Neuronal stem cell (in vitro differentiated cells): ENCODE results near the gene KNOP1.
A peak's percentile ranks its signal among the peaks of the same experiment; 100 is the strongest.

ENCODE experiments used
- DNase-seq: peaks from one replicate; pipeline ENCODE4 v3.0.0-alpha.2; 2013; ENCODE audit warnings: low spot score
- H2AFZ ChIP-seq: one replicate; pipeline ENCODE4 v1.6.1; 2013; ENCODE audit warnings: mild to moderate bottlenecking, low read length, inconsistent platforms
- H2AK5ac ChIP-seq: 2 replicates; pipeline ENCODE4 v1.6.1; 2013; ENCODE audit warnings: low read depth, mild to moderate bottlenecking, inconsistent platforms, low read length, moderate library complexity, mixed read lengths
- H2BK120ac ChIP-seq: 2 replicates; pipeline ENCODE4 v1.6.1; 2013; ENCODE audit warnings: low read depth, mild to moderate bottlenecking, inconsistent platforms, low read length, moderate library complexity, mixed read lengths
- H2BK12ac ChIP-seq: one replicate; pipeline ENCODE4 v1.6.1; 2013; ENCODE audit warnings: low read length, inconsistent platforms
- H2BK15ac ChIP-seq: 2 replicates; pipeline ENCODE4 v1.6.1; 2013; ENCODE audit warnings: mild to moderate bottlenecking, low read length, inconsistent platforms, mixed read lengths
- H2BK5ac ChIP-seq: one replicate; pipeline ENCODE4 v1.6.1; 2013; ENCODE audit warnings: inconsistent platforms, mild to moderate bottlenecking, low read length, moderate library complexity
- H3K14ac ChIP-seq: one replicate; pipeline ENCODE4 v1.6.1; 2013; ENCODE audit warnings: low read length, inconsistent platforms
- H3K18ac ChIP-seq: 2 replicates; pipeline ENCODE4 v1.6.1; 2013; ENCODE audit warnings: low read length, inconsistent platforms
- H3K23ac ChIP-seq: 2 replicates; pipeline ENCODE4 v1.6.1; 2013; ENCODE audit warnings: low read depth, mild to moderate bottlenecking, mixed read lengths, low read length, inconsistent platforms; ENCODE audit not compliant: poor library complexity
- H3K27ac ChIP-seq: replicated peaks from 3 replicates; pipeline ENCODE4 v1.5.1; 2013; ENCODE audit warnings: low read length, inconsistent platforms
- H3K27me3 ChIP-seq, 3 experiments: 2 replicates each; pipeline ENCODE4 v1.6.1; 2013; ENCODE audit warnings: low read length in 3 of 3, mild to moderate bottlenecking in 2 of 3, inconsistent platforms in 1 of 3, low read depth in 1 of 3, mixed read lengths in 1 of 3, moderate library complexity in 1 of 3; ENCODE audit not compliant: control insufficient read depth in 3 of 3, insufficient read depth in 3 of 3
- H3K36me3 ChIP-seq, 2 donors: replicated peaks in 1 of 2; 2 replicates each; pipeline ENCODE4 v1.6.1; 2013; ENCODE audit warnings: low read length in 2 of 2; ENCODE audit not compliant: control insufficient read depth in 2 of 2, insufficient read depth in 2 of 2
- H3K4ac ChIP-seq: 2 replicates; pipeline ENCODE4 v1.6.1; 2013; ENCODE audit warnings: inconsistent platforms, mild to moderate bottlenecking, low read length, moderate library complexity
- H3K4me1 ChIP-seq, 2 donors: 1 replicate in 1 of 2; 2 replicates in 1 of 2; pipeline ENCODE4 v1.6.1; 2013; ENCODE audit warnings: low read length in 2 of 2, low read depth in 1 of 2; ENCODE audit not compliant: control insufficient read depth in 2 of 2, insufficient read depth in 1 of 2
- H3K4me2 ChIP-seq: one replicate; pipeline ENCODE4 v1.6.1; 2013; ENCODE audit warnings: mild to moderate bottlenecking, low read length, inconsistent platforms; ENCODE audit not compliant: insufficient read depth, poor library complexity, severe bottlenecking
- H3K4me3 ChIP-seq, 2 donors: 2 replicates each; pipeline ENCODE4 v1.5.1; 2013; ENCODE audit warnings: low read length in 2 of 2, mild to moderate bottlenecking in 2 of 2, inconsistent platforms in 1 of 2, moderate library complexity in 1 of 2
- H3K79me1 ChIP-seq: one replicate; pipeline ENCODE4 v1.6.1; 2013; ENCODE audit warnings: low read depth, mild to moderate bottlenecking, inconsistent platforms, low read length, moderate library complexity
- H3K9ac ChIP-seq: one replicate; pipeline ENCODE4 v1.6.1; 2013; ENCODE audit warnings: mild to moderate bottlenecking, low read depth, low read length, inconsistent platforms; ENCODE audit not compliant: poor library complexity
- H3K9me3 ChIP-seq, 2 donors: replicated peaks in 1 of 2; 2 replicates each; pipeline versions ENCODE3 to v1.6.1; 2013; ENCODE audit warnings: low read length in 2 of 2, mild to moderate bottlenecking in 2 of 2, inconsistent platforms in 1 of 2, low read depth in 1 of 2, mixed read lengths in 1 of 2, moderate library complexity in 1 of 2; ENCODE audit not compliant: control insufficient read depth in 2 of 2, insufficient read depth in 1 of 2
- H4K8ac ChIP-seq: one replicate; pipeline ENCODE4 v1.6.1; 2013; ENCODE audit warnings: low read depth, mild to moderate bottlenecking, inconsistent platforms, low read length, moderate library complexity
- H4K91ac ChIP-seq: one replicate; pipeline ENCODE4 v1.6.1; 2013; ENCODE audit warnings: low read length, low read depth, mild to moderate bottlenecking, inconsistent platforms; ENCODE audit not compliant: poor library complexity
- WGBS, 2 donors: extraction: QIAGEN DNeasy Blood & Tissue Kit; methylation state at CpG; one replicate each; pipeline ENCODE4 v1.1.7; 2013; ENCODE audit warnings: missing lambda C conversion rate in 2 of 2, mixed read lengths in 1 of 2; ENCODE audit not compliant: insufficient read length in 2 of 2, insufficient replicate concordance in 1 of 2; ENCODE audit errors: extremely low coverage in 2 of 2; 5-methylcytosine and 5-hydroxymethylcytosine counted together

The KNOP1 gene

DNA sequence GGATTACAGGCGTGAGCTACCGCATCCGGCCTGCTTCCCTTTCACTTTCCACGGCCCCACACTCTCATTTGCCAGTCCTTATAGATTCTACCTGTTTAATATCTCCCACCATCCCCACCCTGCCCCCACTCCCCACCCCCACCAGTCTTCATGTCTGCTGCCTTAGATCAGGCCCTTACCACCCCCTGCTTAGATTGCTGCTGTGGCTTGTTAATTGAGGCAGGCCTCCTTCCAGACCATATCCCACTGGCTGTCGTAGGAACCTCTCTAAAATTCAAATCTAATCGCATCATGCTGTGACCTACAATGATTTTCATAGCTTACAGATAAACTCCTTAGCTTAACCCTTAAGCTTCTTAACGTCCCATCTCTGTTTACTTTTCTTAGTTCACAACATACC, 5.0 kb upstream of the KNOP1 start:
- Histone ChIP-seq H3K9me3 (no peaks in the 10 kb centered on the region), H3K4me1 (peaks cover 0 to 3% of the 10 kb centered on the region in 2 donors), H3K18ac (no peak overlapping the region), H3K36me3 (peaks cover 2 to 12% of the 10 kb centered on the region in 2 donors), H3K27ac (no peak overlapping the region), H3K79me1 (no peaks in the 10 kb centered on the region), H3K4me2 (no peak overlapping the region), H3K23ac (no peak overlapping the region), H2BK5ac (no peak overlapping the region), H3K14ac (no peak overlapping the region), H3K4ac (no peak overlapping the region), H2AK5ac (no peak overlapping the region), H3K4me3 (no peak overlapping the region), H4K8ac (no peak overlapping the region), H2BK12ac (no peak overlapping the region), H2AFZ (no peak overlapping the region), H2BK120ac (no peak overlapping the region), H3K9ac (no peak overlapping the region), H3K27me3 (no peaks in the 10 kb centered on the region), H4K91ac (no peak overlapping the region), H2BK15ac (no peak overlapping the region)
- DNase-seq, result no peak
- WGBS, 2 donors, result 100% methylated on average over 1 of the region's 7 CpGs; no CpG with 5 or more reads in 1 of the 2 donors

DNA sequence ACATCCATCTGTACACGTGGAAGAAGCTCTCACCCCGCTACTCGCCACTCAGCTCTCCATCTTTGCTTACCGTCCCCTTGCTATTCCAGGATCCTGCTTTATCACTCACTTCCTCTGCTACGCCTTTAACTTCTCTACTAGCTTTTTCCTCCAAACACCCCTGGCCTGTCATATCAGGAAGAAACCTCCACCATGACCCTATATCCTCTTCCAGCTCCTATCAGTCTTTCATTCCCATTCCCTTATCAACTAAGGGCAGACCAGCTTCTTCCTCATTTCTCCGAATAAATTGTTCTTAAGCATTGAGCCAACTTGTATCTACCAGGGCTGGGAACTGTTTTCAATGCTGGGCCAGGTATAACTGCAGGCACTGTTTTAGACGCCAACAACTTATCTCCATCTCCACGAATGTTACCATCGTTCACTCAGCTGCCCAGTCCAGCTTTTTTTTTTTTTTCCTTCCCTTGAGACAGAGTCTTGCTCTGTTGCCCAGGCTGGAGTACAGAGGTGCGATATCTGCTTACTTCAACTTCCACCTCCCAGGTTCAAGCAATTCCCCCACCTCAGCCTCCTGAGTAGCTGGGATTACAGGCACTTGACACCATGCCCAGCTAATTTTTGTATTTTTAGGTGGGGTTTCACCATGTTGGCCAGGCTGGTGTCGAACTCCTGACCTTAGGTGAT, 4.4 kb upstream of the KNOP1 start:
- no peak overlapping the region for H3K23ac ChIP-seq
- no CpG with 5 or more reads among the region's 11 CpGs for WGBS, 2 donors
- no peak for DNase-seq

DNA sequence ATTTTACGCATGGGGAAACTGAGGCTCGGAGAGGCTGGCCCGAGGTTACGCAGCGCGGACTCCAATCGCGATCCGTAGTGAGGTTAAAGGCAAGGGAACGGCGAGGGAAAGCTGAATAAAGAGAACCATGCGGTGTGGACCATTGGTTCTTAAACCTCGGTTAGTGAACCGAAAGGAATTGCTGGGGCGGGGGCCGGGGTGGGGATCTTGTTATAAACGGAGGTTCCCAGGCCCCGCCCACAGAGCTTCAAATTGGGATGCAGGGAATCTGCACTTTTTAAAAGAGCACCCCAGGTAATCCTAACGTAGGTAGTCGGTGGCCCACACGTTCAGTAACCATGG, 568 bp upstream of the KNOP1 start:
- DNase-seq, result no peak

More for the DNA sequence above, 4.4 kb upstream of the KNOP1 start:
- Histone ChIP-seq H2AFZ (no peak overlapping the region), H3K4me2 (no peak overlapping the region), H3K14ac (no peak overlapping the region), H4K91ac (no peak overlapping the region), H3K9ac (no peak overlapping the region), H3K27ac (no peak overlapping the region), H3K36me3 (peaks cover 2 to 12% of the 10 kb centered on the region in 2 donors), H2AK5ac (no peak overlapping the region), H3K27me3 (no peaks in the 10 kb centered on the region), H3K4me1 (peaks cover 0 to 3% of the 10 kb centered on the region in 2 donors), H3K79me1 (no peaks in the 10 kb centered on the region), H2BK15ac (no peak overlapping the region), H2BK12ac (no peak overlapping the region), H2BK120ac (no peak overlapping the region), H3K4me3 (peak overlapping the region in 1 of 2 donors; percentile 20), H2BK5ac (no peak overlapping the region), H3K18ac (no peak overlapping the region), H3K9me3 (no peaks in the 10 kb centered on the region), H4K8ac (no peak overlapping the region), H3K4ac (no peak overlapping the region)

DNA sequence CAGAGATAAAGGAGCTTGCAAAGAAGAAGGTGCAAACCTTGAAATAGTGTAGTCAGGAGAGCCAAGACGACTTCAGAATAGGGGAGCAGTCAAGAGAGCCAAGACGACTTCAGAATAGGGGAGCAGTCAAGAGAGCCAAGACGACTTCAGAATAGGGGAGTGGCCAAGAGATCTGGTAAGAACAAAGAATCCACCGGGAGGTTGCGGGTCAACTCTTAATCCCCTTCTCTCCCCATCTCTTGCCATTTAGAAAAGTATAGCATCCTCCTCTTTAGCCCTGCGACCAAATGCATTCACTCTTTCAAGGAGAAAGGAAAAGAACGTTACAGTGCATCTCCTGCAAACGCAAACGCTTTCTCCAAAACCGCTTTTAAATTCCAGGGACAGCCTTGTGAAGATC, 713 bp downstream of the KNOP1 start:
- Histone ChIP-seq H3K4me3 (peak overlapping the region; percentile 96 to 97), H3K14ac (no peak overlapping the region), H3K4me2 (peak overlapping the region; percentile 59), H3K27ac (peak overlapping the region; percentile 81), H2AK5ac (no peak overlapping the region), H2BK12ac (no peak overlapping the region), H3K4me1 (peaks cover 7 to 10% of the 10 kb centered on the region in 2 donors), H4K91ac (no peak overlapping the region), H2BK120ac (no peak overlapping the region), H3K18ac (no peak overlapping the region), H3K4ac (no peak overlapping the region), H3K27me3 (no peaks in the 10 kb centered on the region), H3K9me3 (no peaks in the 10 kb centered on the region), H2AFZ (peak overlapping the region; percentile 98), H3K9ac (no peak overlapping the region), H4K8ac (no peak overlapping the region), H3K23ac (no peak overlapping the region), H3K79me1 (peaks cover 11% of the 10 kb centered on the region), H3K36me3 (peaks cover 27 to 51% of the 10 kb centered on the region in 2 donors), H2BK15ac (no peak overlapping the region), H2BK5ac (no peak overlapping the region)
- peak; percentile 30 for DNase-seq
- no CpG with 5 or more reads among the region's 10 CpGs for WGBS, 2 donors

More for the DNA sequence above, 568 bp upstream of the KNOP1 start:
- Histone ChIP-seq H2BK120ac (peak overlapping the region; percentile 30), H3K36me3 (peaks cover 17 to 40% of the 10 kb centered on the region in 2 donors), H3K9ac (no peak overlapping the region), H3K4ac (no peak overlapping the region), H3K79me1 (peaks cover 6% of the 10 kb centered on the region), H3K4me3 (peak overlapping the region; percentile 96 to 97), H3K9me3 (no peaks in the 10 kb centered on the region), H2AFZ (peak overlapping the region; percentile 98), H2AK5ac (no peak overlapping the region), H2BK15ac (no peak overlapping the region), H4K8ac (no peak overlapping the region), H3K18ac (peak overlapping the region; percentile 95), H3K23ac (peak overlapping the region; percentile 92), H3K4me2 (peak overlapping the region; percentile 85), H3K14ac (no peak overlapping the region), H2BK12ac (no peak overlapping the region), H3K4me1 (peaks cover 7 to 10% of the 10 kb centered on the region in 2 donors), H2BK5ac (peak overlapping the region; percentile 77), H3K27me3 (no peaks in the 10 kb centered on the region), H3K27ac (peak overlapping the region; percentile 83), H4K91ac (no peak overlapping the region)
- WGBS, 2 donors, result no CpG with 5 or more reads among the region's 21 CpGs
